ENCODE results near the gene RASSF7.

Gene RASSF7

DNA sequence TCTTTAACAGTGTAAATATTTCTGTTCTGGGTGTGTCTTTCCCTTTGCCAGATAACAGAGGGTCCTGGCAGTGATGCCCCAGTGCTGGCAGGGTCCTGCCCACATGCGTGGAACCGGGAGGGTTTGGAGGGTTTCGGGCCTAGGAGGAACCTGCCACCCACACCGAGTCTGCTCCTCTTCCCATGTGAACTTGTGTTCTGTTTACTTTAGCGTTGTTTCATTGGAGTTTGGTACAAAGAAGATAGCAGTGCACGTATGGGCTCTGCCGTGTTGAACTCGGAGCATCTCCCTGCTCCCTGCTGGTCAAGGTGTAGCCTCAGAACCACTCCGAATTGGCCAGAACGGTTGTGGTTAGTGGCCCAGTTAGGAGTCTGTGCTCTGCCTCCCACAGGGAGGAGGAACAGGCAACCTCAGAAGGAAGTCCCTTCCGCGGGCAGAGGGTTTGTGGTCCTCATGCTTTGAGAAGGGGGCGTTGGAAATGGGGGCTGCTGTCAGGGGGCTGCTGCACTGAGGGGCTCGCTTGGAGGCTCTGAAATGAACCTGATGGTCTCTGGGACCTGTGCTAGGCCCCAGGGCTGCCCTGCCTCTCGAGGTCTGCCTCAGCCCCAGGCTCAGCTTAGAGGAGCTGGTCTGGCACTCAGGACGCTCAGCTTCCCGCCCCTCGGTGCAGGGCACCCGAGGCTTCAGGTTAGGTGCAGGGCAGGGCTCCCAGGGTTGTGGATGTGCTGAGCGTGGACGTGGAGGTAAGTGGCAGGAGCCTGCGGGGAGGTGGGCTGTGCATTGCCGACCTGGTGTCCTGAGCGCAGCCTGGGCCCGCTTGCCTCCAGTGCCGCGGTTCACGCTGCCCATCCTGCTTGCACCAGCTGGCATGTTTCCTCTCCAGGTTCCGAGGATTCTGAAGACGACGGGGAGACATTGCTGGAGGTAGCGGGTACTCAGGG is 25.9 kb downstream of the RASSF7 start:
- DNase-seq (ENCODE audit: low read depth): no peak

DNA sequence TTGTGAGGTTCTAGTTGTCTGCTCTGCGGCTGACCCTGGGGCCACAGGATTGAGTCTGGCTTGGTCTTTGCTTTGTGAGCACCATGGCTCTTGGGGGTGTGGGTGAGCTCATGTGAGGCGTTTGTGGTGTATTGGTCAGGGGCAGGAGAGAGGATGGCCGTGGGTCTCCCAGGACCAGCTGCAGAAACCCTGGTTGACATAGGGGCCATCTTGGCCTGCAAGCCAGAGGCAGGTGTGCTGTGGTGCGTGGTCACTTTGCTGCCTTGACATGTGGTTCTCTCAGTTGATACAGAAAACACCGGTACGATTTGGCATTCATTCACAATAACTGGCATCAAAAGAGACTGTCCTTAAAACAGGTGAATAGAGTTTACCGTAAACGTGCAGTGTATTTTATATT is 26.8 kb downstream of the RASSF7 start:
- no peak for DNase-seq (ENCODE audit: low read depth)

DNA sequence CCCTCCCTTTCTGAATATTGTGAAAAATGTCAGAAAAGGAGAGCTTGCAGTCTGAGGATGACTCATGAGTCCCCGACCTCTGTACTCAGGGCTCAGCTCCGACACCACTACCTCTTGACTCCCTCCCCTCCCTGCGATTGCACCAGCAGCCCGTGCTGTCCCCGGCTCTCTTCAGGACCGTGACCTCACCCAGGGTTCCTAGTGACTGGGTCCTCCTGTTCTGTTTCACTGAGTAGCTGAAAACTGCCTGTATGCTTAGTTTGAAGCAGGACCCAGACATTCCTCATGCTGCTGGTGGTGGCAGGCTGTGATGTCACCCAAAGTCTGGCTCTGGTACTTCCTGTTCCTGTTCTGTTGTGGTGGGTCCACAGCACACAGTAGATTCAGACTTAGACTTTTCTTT is 27.2 kb downstream of the RASSF7 start:
- DNase-seq (ENCODE audit: low read depth): peak; percentile 59

DNA sequence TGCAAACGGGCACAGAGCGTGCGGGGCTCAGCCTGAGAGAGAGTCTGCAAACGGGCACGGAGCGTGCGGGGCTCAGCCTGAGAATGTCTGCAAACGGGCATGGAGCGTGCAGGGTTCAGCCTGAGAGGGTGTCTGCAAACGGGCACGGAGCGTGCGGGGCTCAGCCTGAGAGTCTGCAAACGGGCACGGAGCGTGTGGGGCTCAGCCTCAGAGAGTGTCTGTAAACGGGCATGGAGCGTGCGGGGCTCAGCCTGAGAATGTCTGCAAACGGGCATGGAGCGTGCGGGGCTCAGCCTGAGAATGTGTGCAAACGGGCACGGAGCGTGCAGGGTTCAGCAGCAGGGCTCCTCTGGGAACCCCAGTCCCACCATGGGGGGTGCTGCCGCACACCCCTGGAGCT is 29.0 kb downstream of the RASSF7 start:
- no peak for DNase-seq (ENCODE audit: low read depth)

DNA sequence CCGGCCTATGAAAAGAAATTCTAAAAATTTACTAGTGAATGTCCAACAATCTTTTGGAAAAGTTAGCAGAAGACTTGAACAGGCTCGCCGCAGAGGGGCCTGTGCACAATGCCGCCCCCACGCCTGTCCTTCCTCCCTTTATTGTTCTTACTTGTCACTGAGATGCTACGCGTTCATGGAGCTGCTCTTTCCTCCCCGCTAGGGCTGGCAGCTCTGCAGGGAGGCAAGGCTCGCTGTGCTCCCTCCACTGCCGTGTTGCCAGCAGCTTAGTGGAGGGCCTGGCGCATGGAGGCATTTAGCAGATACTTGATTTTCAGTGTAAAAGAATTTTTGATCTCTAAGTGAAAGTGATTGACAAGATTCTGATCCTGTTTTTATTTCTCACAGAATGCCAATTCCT is 30.2 kb downstream of the RASSF7 start:
- DNase-seq (ENCODE audit: low read depth): no peak

DNA sequence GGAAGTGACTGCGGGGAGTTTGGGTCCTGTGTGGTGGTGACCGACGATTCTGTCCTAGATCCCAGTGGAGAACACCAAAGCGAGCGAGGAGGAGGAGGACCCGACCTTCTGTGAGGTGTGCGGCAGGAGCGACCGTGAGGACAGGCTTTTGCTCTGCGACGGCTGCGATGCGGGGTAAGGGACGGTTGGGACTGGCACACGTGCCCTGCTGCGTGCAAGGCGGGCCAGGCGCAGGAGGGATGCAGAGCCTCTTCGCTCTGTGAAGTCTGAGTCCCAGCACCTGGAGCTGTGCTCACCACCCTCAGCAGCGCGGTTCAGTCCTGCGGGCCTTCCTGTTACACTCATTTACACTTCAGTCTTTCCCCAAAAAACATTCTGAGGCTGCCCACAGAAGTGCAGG is 31.7 kb downstream of the RASSF7 start:
- DNase-seq (ENCODE audit: low read depth): no peak

DNA sequence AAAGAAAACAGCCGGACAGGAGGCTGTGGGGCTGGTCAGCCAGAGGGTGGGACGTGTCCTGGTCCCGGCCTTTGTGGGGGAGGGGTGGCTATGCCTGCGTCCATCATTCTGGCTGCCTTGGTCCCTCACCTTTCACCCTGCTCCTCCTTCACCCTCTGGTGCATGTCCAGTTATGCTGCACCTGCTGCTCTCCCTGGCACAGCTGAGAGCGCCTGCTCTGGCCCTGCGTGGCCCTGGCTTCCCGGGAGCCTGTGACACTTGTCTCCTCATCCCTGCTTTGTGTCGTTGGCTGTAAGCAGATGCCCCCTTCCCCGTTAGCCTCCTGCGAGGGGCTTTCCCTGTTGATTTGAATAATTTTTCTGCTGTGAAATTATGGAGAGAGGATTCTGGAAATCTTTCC is 32.1 kb downstream of the RASSF7 start:
- no peak for DNase-seq (ENCODE audit: low read depth)

DNA sequence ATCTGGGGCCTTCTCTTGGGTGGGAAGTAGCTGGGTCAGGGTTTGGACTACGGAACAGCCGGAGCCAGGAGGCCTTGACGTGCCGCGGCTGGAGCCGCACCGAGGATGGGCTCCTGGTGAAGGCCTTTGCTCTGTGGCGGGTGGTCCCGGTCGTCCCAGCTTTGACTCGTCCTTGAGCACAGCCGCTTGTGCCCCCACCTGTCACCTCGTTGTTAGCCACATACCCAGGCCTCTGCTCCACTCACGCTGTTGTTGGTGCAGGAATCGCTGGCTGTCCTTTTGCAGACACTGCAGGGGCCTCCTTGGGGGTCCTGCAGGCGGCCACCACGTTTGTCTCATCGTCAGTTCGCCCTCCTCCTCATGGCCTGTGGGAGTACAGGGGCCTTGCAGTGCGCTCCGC is 32.6 kb downstream of the RASSF7 start:
- DNase-seq (ENCODE audit: low read depth): no peak

DNA sequence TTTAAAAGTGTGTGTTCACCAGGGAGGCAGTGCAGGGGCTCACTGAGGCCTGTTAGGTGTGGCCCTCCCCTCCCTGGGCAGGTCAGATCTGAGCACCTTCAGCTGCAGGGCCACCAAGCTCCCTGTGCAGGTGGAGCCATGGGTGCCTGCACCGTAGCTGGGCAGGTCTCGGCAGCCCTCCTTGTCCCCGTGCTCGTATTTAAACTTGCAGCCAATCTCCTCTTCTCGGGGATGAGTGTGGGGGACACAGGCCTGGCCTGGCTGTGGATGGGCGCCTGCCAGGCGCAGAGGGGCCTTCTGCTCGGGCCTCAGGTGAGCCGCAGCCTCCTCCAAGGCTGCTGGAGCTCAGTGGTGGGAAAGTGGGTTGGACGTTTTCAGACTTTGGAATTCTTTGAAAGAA is 34.6 kb downstream of the RASSF7 start:
- no peak for DNase-seq (ENCODE audit: low read depth)

DNA sequence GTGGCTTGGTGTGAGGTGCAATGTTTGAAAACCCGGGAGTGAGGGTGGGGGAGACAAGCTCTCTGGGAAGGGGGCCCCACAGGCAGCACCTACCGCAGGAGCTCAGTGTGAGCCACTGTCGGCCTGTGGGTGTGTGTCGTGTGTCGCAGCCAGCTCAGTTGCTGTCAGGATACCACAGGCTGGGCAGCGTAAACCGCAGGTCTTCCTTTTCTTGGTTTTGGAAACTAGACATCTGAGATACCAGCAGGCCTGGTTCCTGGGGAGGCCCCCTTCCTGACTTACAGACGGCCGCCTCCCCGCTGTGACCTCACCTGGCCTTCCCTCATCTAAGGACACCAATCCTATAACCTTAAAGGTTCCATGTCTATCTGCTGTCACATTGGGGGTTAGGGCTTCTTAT is 35.6 kb downstream of the RASSF7 start:
- no peak for DNase-seq (ENCODE audit: low read depth)

DNA sequence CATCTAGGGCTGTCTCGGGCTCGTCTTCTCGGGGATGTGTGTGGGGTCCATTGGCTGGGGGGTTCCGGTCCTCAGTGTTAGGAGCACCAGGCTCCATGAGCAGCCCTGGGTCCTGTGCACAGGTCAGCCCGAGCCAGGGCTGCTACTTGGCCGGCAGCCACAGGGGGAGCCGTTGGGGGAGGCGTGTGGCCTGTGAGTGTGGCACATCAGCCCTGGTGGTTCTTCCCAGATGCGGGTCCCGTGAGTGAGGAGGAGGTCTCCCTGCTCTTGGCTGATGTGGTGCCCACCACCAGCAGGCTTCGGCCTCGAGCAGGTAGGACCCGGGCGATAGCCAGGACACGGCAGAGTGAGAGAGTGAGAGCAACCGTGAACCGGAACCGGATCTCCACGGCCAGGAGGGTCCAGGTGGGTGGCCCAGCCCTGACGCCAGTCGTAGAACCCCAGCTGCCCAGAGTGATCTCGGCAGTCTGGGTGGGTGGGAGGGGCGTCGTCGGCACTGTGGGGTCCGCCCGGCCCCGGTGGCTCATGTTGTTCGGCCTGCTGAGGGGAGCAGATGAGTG is 36.5 kb downstream of the RASSF7 start:
- no peak for DNase-seq (ENCODE audit: low read depth)

DNA sequence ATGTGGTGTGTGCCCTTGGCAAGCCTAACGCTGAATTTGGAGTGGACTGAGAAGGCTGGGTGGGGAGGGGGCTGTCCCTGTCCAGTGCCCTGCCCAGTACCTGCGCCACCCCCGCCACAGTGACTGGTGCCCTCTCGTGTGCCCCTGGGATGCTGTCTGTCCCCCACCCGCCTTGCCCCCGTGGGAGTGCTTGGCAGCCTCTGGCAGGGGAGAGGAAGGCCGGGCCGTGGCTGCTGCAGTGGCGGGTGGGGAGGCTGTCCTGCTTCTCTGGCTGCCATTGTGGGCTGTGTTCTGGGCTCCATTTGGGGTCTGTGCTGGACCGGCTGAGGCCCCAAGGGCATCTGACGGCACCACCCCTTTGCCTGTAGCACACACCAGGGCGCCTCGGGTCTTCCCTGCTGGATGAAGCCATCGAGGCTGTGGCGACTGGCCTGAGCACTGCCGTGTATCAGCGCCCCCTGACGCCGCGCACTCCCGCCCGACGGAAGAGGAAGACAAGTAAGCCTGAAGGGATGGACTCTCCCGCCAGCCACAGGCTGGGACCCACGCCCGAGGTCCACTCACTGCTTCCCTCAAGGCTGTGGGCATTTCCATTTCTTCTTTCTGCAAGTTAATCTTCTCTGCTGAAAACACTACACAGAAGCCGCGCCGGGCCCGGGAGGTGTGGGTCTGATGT is 37.4 kb downstream of the RASSF7 start:
- no peak for DNase-seq (ENCODE audit: low read depth)

DNA sequence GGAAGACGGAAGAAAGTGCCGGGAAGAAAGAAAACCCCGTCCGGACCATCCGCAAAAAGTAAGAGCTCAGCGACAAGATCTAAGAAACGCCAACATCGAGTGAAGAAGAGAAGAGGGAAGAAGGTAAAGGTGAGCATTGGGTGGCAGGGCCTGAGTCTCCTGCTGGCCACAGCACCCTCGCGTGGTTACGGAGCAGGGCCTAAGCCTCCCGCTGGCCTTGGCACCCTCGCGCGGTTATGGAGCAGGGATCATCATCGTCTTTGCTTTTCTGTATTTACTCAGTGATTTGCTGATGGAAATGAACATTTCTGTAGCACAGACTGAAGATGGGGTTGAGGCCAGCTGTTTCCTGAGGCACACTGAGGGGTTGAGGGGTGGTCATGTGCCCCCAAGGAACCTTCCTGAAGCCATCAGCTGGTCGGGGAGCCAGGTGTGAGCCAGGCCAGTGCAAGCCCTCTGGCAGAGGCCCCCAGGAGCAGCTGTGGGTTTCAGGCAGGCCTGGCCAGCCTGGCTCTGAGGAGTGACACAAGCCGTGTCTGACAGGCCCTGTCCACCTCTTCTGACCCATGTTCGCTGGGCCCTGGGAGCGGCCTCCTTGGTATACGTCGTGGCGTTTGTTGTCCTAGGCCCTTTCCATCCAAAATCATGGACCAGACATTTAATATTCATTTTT is 40.9 kb downstream of the RASSF7 start:
- DNase-seq (ENCODE audit: low read depth): no peak

DNA sequence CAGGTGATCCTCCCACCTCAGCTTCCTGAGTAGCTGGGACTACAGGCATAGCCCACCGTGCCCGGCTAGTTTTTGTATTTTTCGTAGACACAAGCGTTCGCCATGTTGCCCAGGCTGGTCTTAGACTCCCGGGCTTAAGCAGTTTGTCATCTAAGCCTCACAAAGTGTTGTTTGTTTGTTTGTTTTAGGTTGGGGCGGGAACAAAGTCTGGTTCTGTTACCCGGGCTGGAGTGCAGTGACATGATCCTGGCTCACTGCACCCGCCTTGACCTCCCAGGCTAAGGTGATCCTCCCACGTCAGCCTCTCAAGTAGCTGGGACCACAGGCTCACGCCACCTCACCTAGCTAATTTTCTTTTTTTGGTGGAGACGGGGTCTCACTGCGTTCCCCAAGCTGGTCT is 42.4 kb downstream of the RASSF7 start:
- DNase-seq (ENCODE audit: low read depth): no peak

DNA sequence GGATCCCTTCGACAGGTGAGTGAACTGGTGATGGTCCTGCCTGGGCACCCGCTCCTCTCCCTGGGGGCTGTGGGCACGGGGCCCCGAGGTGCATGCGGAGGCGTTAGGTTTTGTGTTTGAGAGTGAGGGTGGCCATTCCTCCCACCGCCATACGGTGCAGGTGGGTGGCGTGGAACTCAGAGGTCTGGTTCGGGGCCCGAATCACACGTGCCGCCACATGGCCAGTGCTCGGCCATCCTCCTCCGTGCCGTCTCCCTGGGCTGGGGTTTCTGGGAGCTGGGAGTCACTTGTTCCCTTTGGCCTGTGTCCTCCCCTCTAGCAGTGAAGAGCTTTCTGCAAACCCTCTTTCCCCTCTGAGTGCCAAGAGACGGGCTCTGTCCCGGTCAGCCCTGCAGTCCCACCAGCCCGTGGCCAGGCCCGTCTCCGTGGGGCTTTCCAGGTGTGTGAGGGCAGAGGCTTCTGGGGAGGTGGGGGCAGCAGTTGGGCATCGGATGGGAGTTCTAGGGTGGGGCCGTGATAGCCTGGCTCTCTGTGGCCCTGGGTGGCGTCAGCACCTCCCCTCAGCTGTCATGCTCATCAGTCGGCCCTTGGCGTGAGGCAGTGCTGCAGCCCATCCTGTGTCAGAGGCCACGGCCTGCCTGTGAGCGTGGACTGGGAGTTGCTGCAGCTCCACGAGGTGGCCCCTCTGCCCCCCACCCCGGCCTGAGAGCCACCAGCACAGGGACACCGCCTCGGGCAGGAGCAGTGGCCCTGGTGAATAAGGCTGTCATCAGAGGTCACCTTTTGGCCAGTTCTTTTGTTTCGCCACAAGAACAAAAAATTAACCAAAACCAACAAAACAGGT is 44.7 kb downstream of the RASSF7 start:
- DNase-seq (ENCODE audit: low read depth): no peak

DNA sequence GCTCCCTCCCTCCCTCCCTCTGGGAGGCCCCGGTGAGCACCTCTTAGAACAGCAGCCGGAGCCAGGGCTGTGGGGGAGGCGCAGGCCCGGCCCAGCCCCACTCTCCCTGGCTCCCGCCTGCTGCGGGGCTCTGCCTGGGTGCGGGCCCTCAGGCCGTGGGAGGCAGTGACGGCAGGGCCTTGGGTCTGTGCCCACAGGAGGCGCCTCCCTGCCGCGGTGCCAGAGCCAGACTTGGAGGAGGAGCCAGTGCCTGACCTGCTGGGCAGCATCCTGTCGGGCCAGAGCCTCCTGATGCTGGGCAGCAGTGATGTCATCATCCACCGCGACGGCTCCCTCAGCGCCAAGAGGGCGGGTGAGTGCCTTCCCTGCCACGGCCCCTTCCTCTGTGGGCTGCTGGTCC is 45.5 kb downstream of the RASSF7 start:
- DNase-seq (ENCODE audit: low read depth): no peak

DNA sequence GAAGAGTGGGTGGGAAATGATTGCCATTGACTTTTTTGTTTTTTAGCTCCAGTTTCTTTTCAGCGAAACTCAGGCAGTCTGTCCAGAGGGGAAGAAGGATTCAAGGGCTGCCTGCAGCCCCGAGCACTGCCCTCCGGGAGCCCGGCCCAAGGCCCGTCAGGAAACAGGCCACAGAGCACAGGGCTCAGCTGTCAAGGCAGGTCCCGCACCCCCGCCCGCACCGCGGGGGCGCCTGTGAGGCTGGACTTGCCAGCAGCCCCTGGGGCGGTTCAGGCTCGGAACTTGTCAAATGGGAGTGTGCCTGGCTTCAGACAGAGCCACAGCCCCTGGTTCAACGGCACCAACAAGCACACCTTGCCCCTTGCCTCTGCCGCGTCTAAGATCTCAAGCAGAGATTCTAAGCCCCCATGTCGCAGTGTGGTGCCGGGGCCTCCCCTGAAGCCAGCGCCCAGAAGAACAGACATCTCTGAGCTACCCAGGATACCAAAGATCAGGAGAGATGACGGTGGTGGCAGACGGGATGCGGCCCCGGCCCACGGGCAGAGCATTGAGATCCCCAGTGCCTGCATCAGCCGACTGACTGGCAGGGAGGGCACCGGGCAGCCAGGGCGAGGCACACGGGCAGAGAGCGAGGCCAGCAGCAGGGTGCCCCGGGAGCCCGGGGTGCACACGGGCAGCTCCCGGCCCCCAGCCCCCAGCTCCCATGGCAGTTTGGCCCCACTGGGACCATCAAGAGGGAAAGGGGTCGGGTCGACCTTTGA is 46.4 kb downstream of the RASSF7 start:
- DNase-seq (ENCODE audit: low read depth): no peak

DNA sequence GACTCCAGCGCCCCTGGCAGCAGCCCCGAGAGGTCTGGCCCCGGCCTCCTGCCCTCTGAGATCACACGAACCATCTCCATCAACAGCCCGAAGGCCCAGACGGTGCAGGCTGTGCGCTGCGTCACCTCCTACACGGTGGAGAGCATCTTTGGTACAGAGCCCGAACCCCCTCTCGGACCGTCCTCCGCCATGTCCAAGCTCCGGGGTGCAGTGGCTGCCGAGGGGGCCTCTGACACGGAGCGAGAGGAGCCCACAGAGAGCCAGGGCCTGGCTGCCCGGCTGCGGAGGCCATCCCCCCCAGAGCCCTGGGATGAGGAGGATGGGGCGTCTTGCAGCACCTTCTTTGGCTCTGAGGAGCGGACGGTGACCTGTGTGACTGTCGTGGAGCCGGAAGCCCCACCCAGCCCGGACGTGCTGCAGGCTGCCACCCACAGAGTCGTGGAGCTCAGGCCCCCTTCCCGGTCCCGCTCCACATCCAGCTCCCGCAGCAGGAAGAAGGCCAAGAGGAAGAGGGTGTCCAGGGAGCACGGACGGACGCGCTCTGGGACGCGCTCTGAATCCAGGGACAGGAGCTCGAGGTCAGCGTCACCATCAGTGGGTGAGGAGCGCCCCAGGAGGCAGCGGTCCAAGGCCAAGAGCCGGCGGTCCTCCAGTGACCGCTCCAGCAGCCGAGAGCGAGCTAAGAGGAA is 47.3 kb downstream of the RASSF7 start:
- DNase-seq (ENCODE audit: low read depth): no peak

DNA sequence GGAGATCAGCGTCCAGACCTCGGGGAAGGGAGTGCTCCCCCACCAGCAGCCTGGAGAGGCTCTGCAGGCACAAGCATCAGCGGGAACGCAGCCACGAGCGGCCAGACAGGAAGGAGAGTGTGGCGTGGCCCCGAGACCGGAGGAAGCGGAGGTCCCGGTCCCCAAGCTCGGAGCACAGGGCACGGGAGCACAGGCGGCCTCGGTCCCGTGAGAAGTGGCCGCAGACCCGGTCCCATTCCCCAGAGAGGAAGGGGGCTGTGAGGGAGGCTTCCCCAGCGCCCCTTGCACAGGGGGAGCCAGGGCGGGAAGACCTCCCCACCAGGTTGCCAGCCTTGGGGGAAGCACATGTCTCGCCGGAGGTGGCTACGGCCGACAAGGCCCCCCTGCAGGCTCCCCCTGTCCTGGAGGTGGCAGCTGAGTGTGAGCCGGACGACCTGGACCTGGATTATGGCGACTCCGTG is 48.1 kb downstream of the RASSF7 start:
- DNase-seq (ENCODE audit: low read depth): no peak

DNA sequence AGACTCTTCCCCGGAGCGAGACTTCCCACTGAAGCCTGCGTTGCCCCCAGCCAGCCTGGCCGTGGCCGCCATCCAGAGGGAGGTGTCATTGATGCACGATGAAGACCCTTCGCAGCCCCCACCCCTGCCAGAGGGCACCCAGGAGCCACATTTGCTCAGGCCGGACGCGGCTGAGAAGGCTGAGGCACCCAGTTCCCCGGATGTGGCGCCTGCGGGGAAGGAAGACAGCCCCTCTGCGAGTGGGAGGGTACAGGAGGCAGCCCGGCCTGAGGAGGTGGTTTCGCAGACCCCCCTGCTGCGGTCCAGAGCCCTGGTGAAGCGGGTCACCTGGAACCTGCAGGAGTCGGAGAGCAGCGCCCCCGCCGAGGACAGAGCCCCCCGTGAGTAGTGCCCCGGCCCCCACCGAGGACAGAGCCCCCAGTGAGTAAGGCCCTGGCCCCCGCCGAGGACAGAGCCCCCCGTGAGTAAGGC is 48.6 kb downstream of the RASSF7 start:
- DNase-seq (ENCODE audit: low read depth): no peak

All from stimulated activated CD4-positive, alpha-beta T cell treated with anti-CD3 and anti-CD28 coated beads, Interleukin-2, amount 100 ng/mL, for 4 hours (primary cell).